ENCODE data around the gene SSR3. TPM values are rescaled to one million over a fixed set of nuclear protein-coding genes. Genes with fewer than 3 reads are reported as not detected.
A peak's percentile ranks its signal among the peaks of the same experiment; 100 is the strongest.

The SSR3 gene
- total RNA-seq, 1 experiment from 2014 or later = 177 TPM

DNA sequence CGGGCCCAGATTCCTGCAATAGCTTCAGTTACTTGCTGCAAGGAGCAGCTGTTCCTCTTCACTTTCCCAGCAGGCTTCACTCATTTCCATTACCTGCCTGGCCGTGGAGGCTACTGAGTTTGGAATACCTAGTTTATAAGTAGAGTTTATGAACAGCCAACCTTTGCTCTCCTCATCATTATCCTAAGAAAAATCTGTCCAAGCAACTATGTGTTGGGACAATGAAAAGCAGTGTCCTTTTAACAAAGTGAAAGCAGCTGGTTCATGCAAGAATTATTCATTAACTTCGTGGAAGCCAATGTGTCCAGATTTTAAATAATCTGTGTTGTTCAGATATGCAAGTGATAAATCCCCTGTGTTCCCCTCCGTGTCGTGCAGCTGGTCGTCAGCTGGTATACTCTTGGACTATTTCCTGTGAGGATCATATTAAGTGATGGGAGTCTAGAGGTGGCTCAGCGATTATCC is 39.3 kb upstream of the SSR3 start:
- DNase-seq (ENCODE audit: low read depth, low spot score) = no peak
- intact Hi-C loops (cut with micrococcal nuclease) = no loop called here

DNA sequence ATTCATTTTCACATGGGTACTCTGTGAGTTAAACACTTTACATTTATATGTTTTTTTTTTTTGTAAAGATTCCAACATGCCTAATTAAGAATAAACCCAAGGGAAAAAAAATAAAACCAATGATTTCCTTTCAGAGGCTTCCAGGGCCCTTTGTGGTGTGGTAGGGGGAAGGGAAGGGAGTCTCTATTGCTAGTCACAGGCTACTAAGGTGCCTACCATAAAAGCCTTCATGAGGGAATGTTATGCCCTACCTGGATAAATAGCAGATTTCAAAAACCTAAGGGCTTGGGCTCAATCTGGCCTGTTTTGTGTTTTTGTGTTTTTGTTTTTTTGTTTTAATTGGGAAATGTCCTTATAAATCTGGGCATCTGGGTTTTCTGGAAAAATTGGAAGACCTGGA is 38.9 kb upstream of the SSR3 start:
- Histone ChIP-seq H3K9ac (ENCODE audit: low read length) (no peak overlapping the region), H2AFZ (ENCODE audit: low read depth, low read length, poor library complexity, severe bottlenecking) (peak overlapping the region; percentile 65)
- POLR2A ChIA-PET = no interaction called here
- TF ChIP-seq POLR2A (IDR thresholded peaks at IDR 0.05; ENCODE audit: borderline replicate concordance, extremely low read depth, insufficient read depth, insufficient read length) (no peak), POLR2AphosphoS5 (IDR thresholded peaks at IDR 0.05; ENCODE audit: low read depth, low read length) (no peak), RAD21 (IDR thresholded peaks at IDR 0.05; ENCODE audit: low read depth) (no peak), EGR1 (IDR thresholded peaks at IDR 0.05; ENCODE audit: low read depth) (no peak), YY1 (IDR thresholded peaks at IDR 0.05; ENCODE audit: extremely low read depth, insufficient replicate concordance, low read depth, low read length) (no peak), ZFX (IDR thresholded peaks at IDR 0.05) (no peak), CBX3 (IDR thresholded peaks at IDR 0.05; ENCODE audit: low read depth) (no peak), TCF7L2 (IDR thresholded peaks at IDR 0.05; ENCODE audit: borderline replicate concordance, extremely low read depth, insufficient read depth, insufficient read length) (no peak), ELF1 (IDR thresholded peaks at IDR 0.05; ENCODE audit: borderline replicate concordance, low read depth) (no peak)
- TF ChIP-seq, protein P1, sequence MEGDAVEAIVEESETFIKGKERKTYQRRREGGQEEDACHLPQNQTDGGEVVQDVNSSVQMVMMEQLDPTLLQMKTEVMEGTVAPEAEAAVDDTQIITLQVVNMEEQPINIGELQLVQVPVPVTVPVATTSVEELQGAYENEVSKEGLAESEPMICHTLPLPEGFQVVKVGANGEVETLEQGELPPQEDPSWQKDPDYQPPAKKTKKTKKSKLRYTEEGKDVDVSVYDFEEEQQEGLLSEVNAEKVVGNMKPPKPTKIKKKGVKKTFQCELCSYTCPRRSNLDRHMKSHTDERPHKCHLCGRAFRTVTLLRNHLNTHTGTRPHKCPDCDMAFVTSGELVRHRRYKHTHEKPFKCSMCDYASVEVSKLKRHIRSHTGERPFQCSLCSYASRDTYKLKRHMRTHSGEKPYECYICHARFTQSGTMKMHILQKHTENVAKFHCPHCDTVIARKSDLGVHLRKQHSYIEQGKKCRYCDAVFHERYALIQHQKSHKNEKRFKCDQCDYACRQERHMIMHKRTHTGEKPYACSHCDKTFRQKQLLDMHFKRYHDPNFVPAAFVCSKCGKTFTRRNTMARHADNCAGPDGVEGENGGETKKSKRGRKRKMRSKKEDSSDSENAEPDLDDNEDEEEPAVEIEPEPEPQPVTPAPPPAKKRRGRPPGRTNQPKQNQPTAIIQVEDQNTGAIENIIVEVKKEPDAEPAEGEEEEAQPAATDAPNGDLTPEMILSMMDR (IDR thresholded peaks at IDR 0.05 in 2 of 3, conservative IDR thresholded peaks at IDR 0.05 in 1 of 3; ENCODE audit: borderline replicate concordance in 1 of 3, insufficient read depth in 1 of 3, low read depth in 2 of 3, low read length in 2 of 3) = no peak
- TF ChIP-seq, protein P2, sequence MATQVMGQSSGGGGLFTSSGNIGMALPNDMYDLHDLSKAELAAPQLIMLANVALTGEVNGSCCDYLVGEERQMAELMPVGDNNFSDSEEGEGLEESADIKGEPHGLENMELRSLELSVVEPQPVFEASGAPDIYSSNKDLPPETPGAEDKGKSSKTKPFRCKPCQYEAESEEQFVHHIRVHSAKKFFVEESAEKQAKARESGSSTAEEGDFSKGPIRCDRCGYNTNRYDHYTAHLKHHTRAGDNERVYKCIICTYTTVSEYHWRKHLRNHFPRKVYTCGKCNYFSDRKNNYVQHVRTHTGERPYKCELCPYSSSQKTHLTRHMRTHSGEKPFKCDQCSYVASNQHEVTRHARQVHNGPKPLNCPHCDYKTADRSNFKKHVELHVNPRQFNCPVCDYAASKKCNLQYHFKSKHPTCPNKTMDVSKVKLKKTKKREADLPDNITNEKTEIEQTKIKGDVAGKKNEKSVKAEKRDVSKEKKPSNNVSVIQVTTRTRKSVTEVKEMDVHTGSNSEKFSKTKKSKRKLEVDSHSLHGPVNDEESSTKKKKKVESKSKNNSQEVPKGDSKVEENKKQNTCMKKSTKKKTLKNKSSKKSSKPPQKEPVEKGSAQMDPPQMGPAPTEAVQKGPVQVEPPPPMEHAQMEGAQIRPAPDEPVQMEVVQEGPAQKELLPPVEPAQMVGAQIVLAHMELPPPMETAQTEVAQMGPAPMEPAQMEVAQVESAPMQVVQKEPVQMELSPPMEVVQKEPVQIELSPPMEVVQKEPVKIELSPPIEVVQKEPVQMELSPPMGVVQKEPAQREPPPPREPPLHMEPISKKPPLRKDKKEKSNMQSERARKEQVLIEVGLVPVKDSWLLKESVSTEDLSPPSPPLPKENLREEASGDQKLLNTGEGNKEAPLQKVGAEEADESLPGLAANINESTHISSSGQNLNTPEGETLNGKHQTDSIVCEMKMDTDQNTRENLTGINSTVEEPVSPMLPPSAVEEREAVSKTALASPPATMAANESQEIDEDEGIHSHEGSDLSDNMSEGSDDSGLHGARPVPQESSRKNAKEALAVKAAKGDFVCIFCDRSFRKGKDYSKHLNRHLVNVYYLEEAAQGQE (IDR thresholded peaks at IDR 0.05; ENCODE audit: low read depth) = no peak
- TF ChIP-seq, protein P3, sequence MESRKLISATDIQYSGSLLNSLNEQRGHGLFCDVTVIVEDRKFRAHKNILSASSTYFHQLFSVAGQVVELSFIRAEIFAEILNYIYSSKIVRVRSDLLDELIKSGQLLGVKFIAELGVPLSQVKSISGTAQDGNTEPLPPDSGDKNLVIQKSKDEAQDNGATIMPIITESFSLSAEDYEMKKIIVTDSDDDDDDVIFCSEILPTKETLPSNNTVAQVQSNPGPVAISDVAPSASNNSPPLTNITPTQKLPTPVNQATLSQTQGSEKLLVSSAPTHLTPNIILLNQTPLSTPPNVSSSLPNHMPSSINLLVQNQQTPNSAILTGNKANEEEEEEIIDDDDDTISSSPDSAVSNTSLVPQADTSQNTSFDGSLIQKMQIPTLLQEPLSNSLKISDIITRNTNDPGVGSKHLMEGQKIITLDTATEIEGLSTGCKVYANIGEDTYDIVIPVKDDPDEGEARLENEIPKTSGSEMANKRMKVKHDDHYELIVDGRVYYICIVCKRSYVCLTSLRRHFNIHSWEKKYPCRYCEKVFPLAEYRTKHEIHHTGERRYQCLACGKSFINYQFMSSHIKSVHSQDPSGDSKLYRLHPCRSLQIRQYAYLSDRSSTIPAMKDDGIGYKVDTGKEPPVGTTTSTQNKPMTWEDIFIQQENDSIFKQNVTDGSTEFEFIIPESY (IDR thresholded peaks at IDR 0.05; ENCODE audit: extremely low read depth, insufficient replicate concordance, low read length) = no peak

More for the DNA sequence above, 39.3 kb upstream of the SSR3 start:
- H3K4me1 ChIP-seq (ENCODE audit: control insufficient read depth in 1 of 2, insufficient read depth in 2 of 2, low read length in 2 of 2) = no peaks in the 10 kb centered on the region
- H3K9me3 ChIP-seq (ENCODE audit: control insufficient read depth in 1 of 2, insufficient read depth in 1 of 2, low read depth in 1 of 2, low read length in 2 of 2) = no peaks in the 10 kb centered on the region
- H3K9me2 ChIP-seq (ENCODE audit: insufficient read depth) = no peaks in the 10 kb centered on the region
- H3K27ac ChIP-seq (ENCODE audit: low read depth, low read length) = no peak overlapping the region
- no TSS peak for BruUV-seq (replicated peaks)
- H3K27me3 ChIP-seq (ENCODE audit: insufficient read depth, low read length) = no peaks in the 10 kb centered on the region
- no peaks in the 10 kb centered on the region for H3K36me3 ChIP-seq (ENCODE audit: control insufficient read depth in 1 of 2, insufficient read depth in 2 of 2, low read length in 2 of 2)
- no peak overlapping the region for H3K9ac ChIP-seq (ENCODE audit: low read length)
- H4K20me1 ChIP-seq (ENCODE audit: insufficient read depth) = no peaks in the 10 kb centered on the region
- no peak overlapping the region for H3K4me2 ChIP-seq (ENCODE audit: low read length)
- no peak overlapping the region for H3K4me3 ChIP-seq (replicated peaks in 1 of 2; ENCODE audit: low read depth in 1 of 2, low read length in 2 of 2)
- TF ChIP-seq JUND (IDR thresholded peaks at IDR 0.05) (no peak), EZH2 (IDR thresholded peaks at IDR 0.05) (no peak), CBX3 (IDR thresholded peaks at IDR 0.05; ENCODE audit: low read depth) (no peak), RAD21 (IDR thresholded peaks at IDR 0.05; ENCODE audit: low read depth) (no peak)
- ChIA-PET CTCF (no interaction called here), POLR2A (no interaction called here), RAD21 (ENCODE audit: low non-redundant PET in 1 of 2, low total read pairs in 2 of 2, uncharacterized antibody in 2 of 2, unreplicated experiment in 2 of 2) (no interaction called here)
- H2AFZ ChIP-seq (ENCODE audit: low read depth, low read length, poor library complexity, severe bottlenecking) = peak overlapping the region; percentile 65
- no peak for ATAC-seq
- H3K79me2 ChIP-seq (ENCODE audit: insufficient read depth, low read length) = no peaks in the 10 kb centered on the region

More for the DNA sequence above, 38.9 kb upstream of the SSR3 start:
- ATAC-seq = no peak
- Histone ChIP-seq H3K36me3 (ENCODE audit: control insufficient read depth in 1 of 2, insufficient read depth in 2 of 2, low read length in 2 of 2) (no peaks in the 10 kb centered on the region), H3K9me2 (ENCODE audit: insufficient read depth) (no peaks in the 10 kb centered on the region), H3K4me1 (ENCODE audit: control insufficient read depth in 1 of 2, insufficient read depth in 2 of 2, low read length in 2 of 2) (no peaks in the 10 kb centered on the region), H3K79me2 (ENCODE audit: insufficient read depth, low read length) (no peaks in the 10 kb centered on the region), H3K9me3 (ENCODE audit: control insufficient read depth in 1 of 2, insufficient read depth in 1 of 2, low read depth in 1 of 2, low read length in 2 of 2) (no peaks in the 10 kb centered on the region), H4K20me1 (ENCODE audit: insufficient read depth) (no peaks in the 10 kb centered on the region), H3K27me3 (ENCODE audit: insufficient read depth, low read length) (no peaks in the 10 kb centered on the region), H3K4me2 (ENCODE audit: low read length) (no peak overlapping the region), H3K27ac (ENCODE audit: low read depth, low read length) (no peak overlapping the region), H3K4me3 (replicated peaks in 1 of 2; ENCODE audit: low read depth in 1 of 2, low read length in 2 of 2) (no peak overlapping the region)
- no TSS peak for BruUV-seq (replicated peaks)
- ChIA-PET CTCF (no interaction called here), RAD21 (ENCODE audit: low non-redundant PET in 1 of 2, low total read pairs in 2 of 2, uncharacterized antibody in 2 of 2, unreplicated experiment in 2 of 2) (no interaction called here)
- DNase-seq (ENCODE audit: low read depth, low spot score) = no peak
- intact Hi-C loops (cut with micrococcal nuclease) = no loop called here

Measured in HCT116 (cell line).